Colonic mucosa (tissue), 4 donors: Measurements from ENCODE around the gene NHLRC2. TPM values are rescaled to one million over a fixed set of nuclear protein-coding genes. Genes with fewer than 3 reads are reported as not detected.
"Not testable (repeated sequence)": the region's sequence is repeated elsewhere in the genome, so short reads cannot be mapped to it uniquely, and the experiment has no call there.

Experiments
- DNase-seq: peaks from one replicate; pipeline ENCODE4 v3.0.0-alpha.2; 2020
- H3K27ac ChIP-seq: fragments of 200-600 bp; one replicate; pipeline ENCODE4 v1.8.0; 2021
- H3K27me3 ChIP-seq: fragments of 200-600 bp; one replicate; pipeline ENCODE4 v1.8.0; 2021
- H3K36me3 ChIP-seq: fragments of 200-600 bp; one replicate; pipeline ENCODE4 v1.8.0; 2021
- H3K4me1 ChIP-seq: fragments of 200-600 bp; one replicate; pipeline ENCODE4 v1.8.0; 2021; ENCODE audit warnings: mild to moderate bottlenecking
- H3K4me3 ChIP-seq: fragments of 200-600 bp; one replicate; pipeline ENCODE4 v1.8.0; 2021
- H3K9ac ChIP-seq, 2 donors: one replicate each; pipeline ENCODE4 v1.7.0; 2013; ENCODE audit warnings: control low read depth in 2 of 2, low read depth in 2 of 2, low read length in 2 of 2
- H3K9me3 ChIP-seq: fragments of 200-600 bp; one replicate; pipeline ENCODE4 v1.8.0; 2021
- CTCF ChIP-seq: fragments of 200-600 bp; IDR thresholded peaks from one replicate; pipeline ENCODE4 v1.8.0; 2022; ENCODE audit warnings: antibody characterized with exemption, mild to moderate bottlenecking
- intact Hi-C: fragments of 100-400 bp; cut with DNase I; formaldehyde crosslinking; loops from one replicate; pipeline ENCODE4 v1.14.1; 2022
- total RNA-seq, 2 donors: library from RNA; stranded (reverse); fragmentation: NEBNext Ultra II Directional in 1 of 2; extraction: Animal tissue kit (Norgen Biotek cat#: 25700) in 1 of 2; gene quantifications; one replicate each; pipeline ENCODE4 v1.2.1, GENCODE V29; 2021
- donor health status: healthy.
- donor health status: DM: no; HTN: no; CAD: no.
- donor health status: DM: no; HTN: no; CAD: no.

NHLRC2 gene
- total RNA-seq = 10 to 100 TPM; 31.2 to 46.1 TPM

GRCh38 chr10:113854013-113854760 lies at the start of gene NHLRC2, which contains the start of gene DCLRE1A:
NHLRC2 (plus strand) TSS chr10:113854661; CDS start chr10:113854873, 212 bp downstream.
DCLRE1A (minus strand) TSS chr10:113854082; CDS start chr10:113853182, 900 bp downstream.
- Histone ChIP-seq H3K4me1 (peaks cover 16% of the 10 kb centered on the region), H3K27ac (peak within 1 kb of the TSS; percentile 81), H3K4me3 (peak within 1 kb of the TSS; percentile 96), H3K36me3 (no peaks in the 10 kb centered on the region), H3K9me3 (no peaks in the 10 kb centered on the region), H3K27me3 (no peaks in the 10 kb centered on the region), H3K9ac (peak within 1 kb of the TSS; percentile 81 to 85)
- peak; percentile 87 for DNase-seq
- intact Hi-C loops = loop anchor here (10.0 kb wide), 1 partner anchor 149 kb away; no protein-coding TSS in a partner anchor
- TF ChIP-seq CTCF = no peak

GRCh38 chr10:113806503-113806902 lies 48.0 kb upstream of the NHLRC2 start:
- Histone ChIP-seq H3K36me3 (no peaks in the 10 kb centered on the region), H3K4me1 (no peaks in the 10 kb centered on the region), H3K9me3 (no peaks in the 10 kb centered on the region), H3K27ac (no peak overlapping the region), H3K9ac (no peak overlapping the region), H3K4me3 (no peak overlapping the region), H3K27me3 (no peaks in the 10 kb centered on the region)
- intact Hi-C loops = no loop called here
- no peak for DNase-seq
- no peak for TF ChIP-seq CTCF

GRCh38 chr10:113808168-113808567 lies 46.3 kb upstream of the NHLRC2 start:
- intact Hi-C loops = no loop called here
- DNase-seq = no peak
- Histone ChIP-seq H3K27me3 (no peaks in the 10 kb centered on the region), H3K9ac (no peak overlapping the region), H3K4me1 (no peaks in the 10 kb centered on the region), H3K27ac (no peak overlapping the region), H3K9me3 (no peaks in the 10 kb centered on the region), H3K4me3 (no peak overlapping the region), H3K36me3 (no peaks in the 10 kb centered on the region)
- TF ChIP-seq CTCF = no peak

GRCh38 chr10:113814700-113815099 lies 39.8 kb upstream of the NHLRC2 start:
- DNase-seq, H3K36me3 ChIP-seq, H3K27me3 ChIP-seq, H3K4me3 ChIP-seq, intact Hi-C loops, H3K27ac ChIP-seq, H3K4me1 ChIP-seq, H3K9me3 ChIP-seq, H3K9ac ChIP-seq: not testable (repeated sequence)

GRCh38 chr10:113819989-113820388 lies 34.5 kb upstream of the NHLRC2 start:
- Histone ChIP-seq H3K4me3 (no peak overlapping the region), H3K27me3 (no peaks in the 10 kb centered on the region), H3K9me3 (no peaks in the 10 kb centered on the region), H3K9ac (no peak overlapping the region), H3K36me3 (no peaks in the 10 kb centered on the region), H3K27ac (no peak overlapping the region), H3K4me1 (no peaks in the 10 kb centered on the region)
- DNase-seq = no peak
- intact Hi-C loops = no loop called here
- TF ChIP-seq CTCF = no peak

- no peaks in the 10 kb centered on the region for H3K36me3 ChIP-seq
- H3K4me3 ChIP-seq = no peak overlapping the region
- no peaks in the 10 kb centered on the region for H3K9me3 ChIP-seq
- DNase-seq = no peak
- H3K9ac ChIP-seq = no peak overlapping the region
- no peak for TF ChIP-seq CTCF
- no peaks in the 10 kb centered on the region for H3K27me3 ChIP-seq
- H3K27ac ChIP-seq = no peak overlapping the region
- H3K4me1 ChIP-seq = no peaks in the 10 kb centered on the region
- intact Hi-C loops = no loop called here
These were observed 34.0 kb upstream of the NHLRC2 start for GRCh38 chr10:113820507-113820906.

GRCh38 chr10:113821306-113821705 lies 33.2 kb upstream of the NHLRC2 start:
- not testable (repeated sequence) for H3K9ac ChIP-seq, H3K4me3 ChIP-seq

More at GRCh38 chr10:113821306-113821705, 33.2 kb upstream of the NHLRC2 start:
- intact Hi-C loops, DNase-seq, H3K27me3 ChIP-seq, H3K27ac ChIP-seq, H3K9me3 ChIP-seq, H3K36me3 ChIP-seq, H3K4me1 ChIP-seq: not testable (repeated sequence)
